ENCODE data around the gene PXN.

DNA sequence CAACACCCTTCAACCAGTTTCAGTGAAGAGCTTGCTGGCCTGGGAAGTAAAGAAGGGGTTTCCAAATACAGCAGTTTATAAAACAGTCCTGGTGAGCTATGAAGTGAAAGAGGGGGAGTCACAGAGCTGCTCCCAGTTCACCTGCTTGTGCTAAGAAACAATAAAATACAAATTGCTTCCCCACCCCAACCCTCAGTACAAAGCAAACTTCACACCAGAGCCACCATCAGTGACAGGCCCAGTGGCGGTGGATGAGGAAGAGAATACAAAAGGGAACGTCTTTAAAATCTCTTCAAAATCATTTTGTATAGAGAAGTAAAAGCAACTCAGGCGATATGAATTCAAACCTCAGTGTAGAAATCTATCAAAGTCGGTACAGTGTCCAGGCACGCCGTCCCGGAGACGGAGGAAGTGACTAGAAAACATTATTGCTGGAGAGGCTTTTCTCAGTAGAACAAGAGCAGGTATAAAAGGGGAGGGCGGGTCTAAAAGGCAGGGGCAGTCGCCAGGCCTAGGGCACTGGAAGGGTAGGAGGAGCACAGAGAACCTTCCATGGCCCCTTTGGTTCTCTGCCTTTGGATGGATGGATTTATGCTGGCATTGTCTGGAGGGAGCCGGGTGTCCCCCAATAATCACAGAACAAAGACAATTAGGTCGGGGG is 54.2 kb downstream of the PXN start:
- TF ChIP-seq, protein P1, sequence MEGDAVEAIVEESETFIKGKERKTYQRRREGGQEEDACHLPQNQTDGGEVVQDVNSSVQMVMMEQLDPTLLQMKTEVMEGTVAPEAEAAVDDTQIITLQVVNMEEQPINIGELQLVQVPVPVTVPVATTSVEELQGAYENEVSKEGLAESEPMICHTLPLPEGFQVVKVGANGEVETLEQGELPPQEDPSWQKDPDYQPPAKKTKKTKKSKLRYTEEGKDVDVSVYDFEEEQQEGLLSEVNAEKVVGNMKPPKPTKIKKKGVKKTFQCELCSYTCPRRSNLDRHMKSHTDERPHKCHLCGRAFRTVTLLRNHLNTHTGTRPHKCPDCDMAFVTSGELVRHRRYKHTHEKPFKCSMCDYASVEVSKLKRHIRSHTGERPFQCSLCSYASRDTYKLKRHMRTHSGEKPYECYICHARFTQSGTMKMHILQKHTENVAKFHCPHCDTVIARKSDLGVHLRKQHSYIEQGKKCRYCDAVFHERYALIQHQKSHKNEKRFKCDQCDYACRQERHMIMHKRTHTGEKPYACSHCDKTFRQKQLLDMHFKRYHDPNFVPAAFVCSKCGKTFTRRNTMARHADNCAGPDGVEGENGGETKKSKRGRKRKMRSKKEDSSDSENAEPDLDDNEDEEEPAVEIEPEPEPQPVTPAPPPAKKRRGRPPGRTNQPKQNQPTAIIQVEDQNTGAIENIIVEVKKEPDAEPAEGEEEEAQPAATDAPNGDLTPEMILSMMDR (CRISPR knock-in tag; IDR thresholded peaks at IDR 0.05): no peak
- TF ChIP-seq RFX5 (IDR thresholded peaks at IDR 0.05; ENCODE audit: low read depth, low read length) (no peak), ZNF234 (CRISPR knock-in tag; conservative IDR thresholded peaks at IDR 0.05) (no peak), ZNF230 (CRISPR knock-in tag; IDR thresholded peaks at IDR 0.05) (no peak), ZNF263 (CRISPR knock-in tag; IDR thresholded peaks at IDR 0.05) (no peak)

All from HepG2 (cell line).